NCI-H345 treated with DMSO at 0.1 percent for 48 hours (cell line): ENCODE data around the gene SERPINA5.
"Not testable (repeated sequence)": the region's sequence is repeated elsewhere in the genome, so short reads cannot be mapped to it uniquely, and the experiment has no call there.

Experiments
- DNase-seq: peaks from one replicate; lab custom pipeline; 2025; ENCODE audit not compliant: unreplicated experiment; lab: John Stamatoyannopoulos, UW

The SERPINA5 gene

GRCh38 chr14:94598816-94599655 lies 17.8 kb downstream of the SERPINA5 start:
- no peak for DNase-seq

- no peak for DNase-seq
Measured at GRCh38 chr14:94599656-94600004, 18.4 kb downstream of the SERPINA5 start.

- no peak for DNase-seq
Measured at GRCh38 chr14:94600148-94600545, 18.9 kb downstream of the SERPINA5 start.

- DNase-seq = no peak
Measured at GRCh38 chr14:94601884-94602391, 20.7 kb downstream of the SERPINA5 start.

GRCh38 chr14:94602722-94603121 lies 21.5 kb downstream of the SERPINA5 start:
- no peak for DNase-seq

- DNase-seq = no peak
Measured at GRCh38 chr14:94605361-94605760, 24.1 kb downstream of the SERPINA5 start.

- not testable (repeated sequence) for DNase-seq
Measured at GRCh38 chr14:94608966-94609365, 27.7 kb downstream of the SERPINA5 start.

- no peak for DNase-seq
Measured at GRCh38 chr14:94611179-94611578, 30.0 kb downstream of the SERPINA5 start.

- no peak for DNase-seq
Measured at GRCh38 chr14:94612174-94612573, 30.9 kb downstream of the SERPINA5 start, which contains the start of gene SERPINA3. TSS of gene SERPINA3 (plus strand) at chr14:94612391. CDS start at chr14:94614442, 2,051 bp downstream.

GRCh38 chr14:94612580-94613554 lies 31.6 kb downstream of the SERPINA5 start:
- DNase-seq = no peak

GRCh38 chr14:94613720-94614644 lies 32.8 kb downstream of the SERPINA5 start:
- DNase-seq = no peak

GRCh38 chr14:94614802-94615201 lies 33.6 kb downstream of the SERPINA5 start:
- DNase-seq = no peak

- DNase-seq = no peak
Measured at GRCh38 chr14:94615254-94615653, 34.0 kb downstream of the SERPINA5 start.

GRCh38 chr14:94615823-94616570 lies 34.8 kb downstream of the SERPINA5 start:
- DNase-seq = no peak

- no peak for DNase-seq
Measured at GRCh38 chr14:94617366-94617941, 36.2 kb downstream of the SERPINA5 start.

- no peak for DNase-seq
Measured at GRCh38 chr14:94617988-94618822, 37.0 kb downstream of the SERPINA5 start.

GRCh38 chr14:94619297-94619696 lies 38.1 kb downstream of the SERPINA5 start:
- no peak for DNase-seq

GRCh38 chr14:94620597-94620996 lies 39.4 kb downstream of the SERPINA5 start:
- DNase-seq = no peak
